HCT116 (cell line): ENCODE results near the gene AFAP1L1. TPM values are rescaled to one million over a fixed set of nuclear protein-coding genes. Genes with fewer than 3 reads are reported as not detected.

Experiments
- ATAC-seq: fragments of 200-7000 bp; cut with Tn5 transposase; 2 replicates; pipeline ENCODE4 v1.9.1; 2020; ENCODE audit warnings: mild to moderate bottlenecking, moderate library complexity
- BruUV-seq: library from RNA; stranded (reverse); fragments of 400-500 nt; replicated peaks from 2 replicates; lab custom pipeline; 2021; lab: Mats Ljungman, UMichigan
- CTCF ChIA-PET: fragments of 300-600 bp; sonication (Branson Sonifier 250); formaldehyde crosslinking; loops from one replicate; lab custom pipeline; 2021; ENCODE audit warnings: antibody characterized with exemption; lab: Charles Lee
- POLR2A ChIA-PET: fragments of 300-600, 350-600 bp; sonication (Branson Sonifier 250); formaldehyde crosslinking; loops from one replicate; lab custom pipeline; 2021; ENCODE audit warnings: antibody characterized with exemption; lab: Charles Lee
- RAD21 ChIA-PET, 2 experiments: fragments of 300-600 bp; sonication (Branson Sonifier 250); formaldehyde crosslinking; loops; one replicate each; lab custom pipeline; 2023; ENCODE audit warnings: low total read pairs in 2 of 2; ENCODE audit not compliant: uncharacterized antibody in 2 of 2, unreplicated experiment in 2 of 2, low non-redundant PET in 1 of 2; lab: Charles Lee
- DNase-seq: peaks from one replicate; pipeline ENCODE4 v3.0.0-alpha.2; 2010; ENCODE audit warnings: low read depth, low spot score
- H2AFZ ChIP-seq: fragments of 200-600 bp; shearing (Covaris generic), sonication (generic); 2 replicates; pipeline ENCODE4 v1.6.1; 2017; ENCODE audit warnings: low read depth, mixed run types, mixed read lengths, antibody characterized with exemption, low read length; ENCODE audit not compliant: poor library complexity, severe bottlenecking
- H3K27ac ChIP-seq: 2 replicates; pipeline ENCODE4 v1.5.1; 2012; ENCODE audit warnings: low read depth, low read length
- H3K27me3 ChIP-seq: fragments of 200-600 bp; sonication (generic); 2 replicates; pipeline ENCODE4 v1.6.1; 2016; ENCODE audit warnings: mixed run types, low read length, mixed read lengths; ENCODE audit not compliant: insufficient read depth
- H3K36me3 ChIP-seq, 2 experiments: fragments of 200-500 bp in 1 of 2; fragments of 200-600 bp in 1 of 2; sonication (Bioruptor generic) in 1 of 2; sonication (generic) in 1 of 2; 2 replicates each; pipeline versions ENCODE4 v1.5.1 to v1.6.1; 2014 to 2016; ENCODE audit warnings: low read length in 2 of 2, inconsistent platforms in 1 of 2, mixed read lengths in 1 of 2, mixed run types in 1 of 2; ENCODE audit not compliant: insufficient read depth in 2 of 2, control insufficient read depth in 1 of 2
- H3K4me1 ChIP-seq, 2 experiments: fragments of 200-600 bp in 1 of 2; sonication (generic) in 1 of 2; 2 replicates each; pipeline versions ENCODE4 v1.5.1 to v1.6.1; 2012 to 2017; ENCODE audit warnings: low read length in 2 of 2, inconsistent platforms in 1 of 2, mild to moderate bottlenecking in 1 of 2, mixed read lengths in 1 of 2, mixed run types in 1 of 2, moderate library complexity in 1 of 2; ENCODE audit not compliant: insufficient read depth in 2 of 2, control insufficient read depth in 1 of 2
- H3K4me2 ChIP-seq: fragments of 200-600 bp; sonication (generic); 2 replicates; pipeline ENCODE4 v1.6.1; 2017; ENCODE audit warnings: mixed run types, low read length, mixed read lengths
- H3K4me3 ChIP-seq, 2 experiments: fragments of 200-600 bp in 1 of 2; sonication (generic) in 1 of 2; replicated peaks in 1 of 2; 2 replicates each; pipeline ENCODE4 v1.5.1; 2011 to 2016; ENCODE audit warnings: low read length in 2 of 2, control low read depth in 1 of 2, low read depth in 1 of 2, mild to moderate bottlenecking in 1 of 2, mixed read lengths in 1 of 2, mixed run types in 1 of 2
- H3K79me2 ChIP-seq: fragments of 200-600 bp; sonication (generic); 2 replicates; pipeline ENCODE4 v1.6.1; 2017; ENCODE audit warnings: mild to moderate bottlenecking, mixed run types, low read length, moderate library complexity, mixed read lengths; ENCODE audit not compliant: insufficient read depth
- H3K9ac ChIP-seq: fragments of 200-600 bp; sonication (generic); 2 replicates; pipeline ENCODE4 v1.6.1; 2016; ENCODE audit warnings: low read length, mixed read lengths
- H3K9me2 ChIP-seq: fragments of 200-600 bp; sonication (generic), shearing (Covaris generic); 2 replicates; pipeline ENCODE4 v1.6.1; 2017; ENCODE audit warnings: mixed run types, mild to moderate bottlenecking, moderate library complexity; ENCODE audit not compliant: insufficient read depth
- H3K9me3 ChIP-seq, 2 experiments: fragments of 200-500 bp in 1 of 2; fragments of 200-600 bp in 1 of 2; sonication (Bioruptor generic) in 1 of 2; sonication (generic) in 1 of 2; 2 replicates each; pipeline ENCODE4 v1.6.1; 2014 to 2017; ENCODE audit warnings: low read length in 2 of 2, mixed read lengths in 2 of 2, inconsistent platforms in 1 of 2, low read depth in 1 of 2, mild to moderate bottlenecking in 1 of 2, mixed run types in 1 of 2, moderate library complexity in 1 of 2; ENCODE audit not compliant: control insufficient read depth in 1 of 2, insufficient read depth in 1 of 2
- H4K20me1 ChIP-seq: fragments of 200-600 bp; sonication (generic), shearing (Covaris generic); 2 replicates; pipeline ENCODE4 v1.6.1; 2017; ENCODE audit warnings: mixed run types, mild to moderate bottlenecking, moderate library complexity; ENCODE audit not compliant: insufficient read depth
- CEBPB ChIP-seq: IDR thresholded peaks from 2 replicates; pipeline ENCODE4 v1.6.1; 2012; ENCODE audit warnings: low read depth
- FOSL1 ChIP-seq: IDR thresholded peaks from 2 replicates; pipeline ENCODE4 v1.6.1; 2012; ENCODE audit warnings: low read depth
- RAD21 ChIP-seq: IDR thresholded peaks from 2 replicates; pipeline ENCODE4 v1.6.1; 2012; ENCODE audit warnings: low read depth, mild to moderate bottlenecking
- SP1 ChIP-seq: IDR thresholded peaks from 2 replicates; pipeline ENCODE4 v1.6.1; 2012; ENCODE audit warnings: low read depth
- intact Hi-C: fragments of 100-400 bp; cut with micrococcal nuclease; formaldehyde crosslinking; loops from 2 replicates; pipeline ENCODE4 v1.10.0; 2022
- total RNA-seq: library from RNA; stranded (reverse); gene quantifications from one replicate; pipeline ENCODE4 v1.2.1, GENCODE V29; 2021; ENCODE audit not compliant: unreplicated experiment
- TF ChIP-seq, protein P1 (sequence below): IDR thresholded peaks from 2 replicates; pipeline ENCODE4 v1.6.1; 2012

The AFAP1L1 gene
- total RNA-seq, 1 experiment from 2014 or later, result 4.3 TPM

DNA sequence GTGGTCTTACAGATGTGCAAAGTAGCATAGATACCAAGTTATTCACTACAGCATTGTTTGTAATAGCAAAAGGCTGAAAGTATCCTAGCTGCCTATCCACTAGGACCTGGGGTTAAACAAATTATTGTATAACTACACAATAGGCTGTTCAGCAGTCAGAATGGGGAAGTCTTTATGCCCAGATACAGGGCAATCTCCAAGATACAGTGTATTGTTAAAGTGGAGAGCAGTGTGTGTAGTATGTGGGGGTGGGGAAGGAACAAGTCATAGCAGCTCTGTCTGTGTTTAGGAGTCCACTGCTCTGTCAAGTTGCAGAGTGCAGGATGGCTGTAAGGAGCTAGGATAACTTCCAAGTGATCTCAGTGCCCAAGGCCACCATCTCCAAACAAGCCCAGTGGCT is 91.7 kb downstream of the AFAP1L1 start:
- intact Hi-C loops, result no loop called here
- no peaks in the 10 kb centered on the region for H3K27me3 ChIP-seq
- no peaks in the 10 kb centered on the region for H3K9me3 ChIP-seq
- peaks cover 2% of the 10 kb centered on the region; the same call in 1 of the 2 replicates for H3K79me2 ChIP-seq
- no peak for DNase-seq
- no peaks in the 10 kb centered on the region for H3K9me2 ChIP-seq
- H3K4me3 ChIP-seq, result no peak overlapping the region
- no peaks in the 10 kb centered on the region for H3K36me3 ChIP-seq
- BruUV-seq, result no TSS peak
- no peak overlapping the region for H3K9ac ChIP-seq
- ATAC-seq, result no peak
- ChIA-PET POLR2A (no interaction called here), CTCF (no interaction called here), RAD21 (no interaction called here)
- H3K4me1 ChIP-seq, result peaks cover 4 to 18% of the 10 kb centered on the region in 2 experiments; a peak in 3 of 4 replicates
- H2AFZ ChIP-seq, result no peak overlapping the region
- no peak for TF ChIP-seq RAD21
- H3K27ac ChIP-seq, result no peak overlapping the region
- H4K20me1 ChIP-seq, result no peaks in the 10 kb centered on the region
- H3K4me2 ChIP-seq, result no peak overlapping the region

DNA sequence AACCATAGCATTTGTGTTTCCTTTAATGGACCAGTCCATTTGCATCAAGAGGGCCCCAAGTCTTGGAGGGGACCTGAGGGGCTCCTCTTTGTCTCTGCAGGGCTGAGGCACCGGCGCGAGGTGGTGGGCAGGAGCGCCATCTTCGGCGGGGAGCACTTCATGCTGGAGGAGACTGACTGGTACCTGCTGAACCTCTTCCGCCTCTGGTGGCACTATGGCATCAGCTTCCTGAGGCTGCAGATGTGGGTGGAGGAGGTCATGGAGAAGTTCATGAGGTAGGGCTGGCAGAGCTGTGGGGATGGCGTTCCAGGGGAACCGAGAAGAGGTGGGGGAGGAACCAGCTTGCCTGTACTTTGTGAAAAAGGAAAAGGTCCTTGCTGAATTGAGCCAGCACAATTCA is 92.3 kb downstream of the AFAP1L1 start:
- TF ChIP-seq FOSL1 (no peak), CEBPB (no peak), SP1 (no peak)
- TF ChIP-seq, protein P1, sequence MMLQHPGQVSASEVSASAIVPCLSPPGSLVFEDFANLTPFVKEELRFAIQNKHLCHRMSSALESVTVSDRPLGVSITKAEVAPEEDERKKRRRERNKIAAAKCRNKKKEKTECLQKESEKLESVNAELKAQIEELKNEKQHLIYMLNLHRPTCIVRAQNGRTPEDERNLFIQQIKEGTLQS, result no peak
- H3K4me1 ChIP-seq, result peaks cover 4 to 13% of the 10 kb centered on the region in 2 experiments; a peak in 3 of 4 replicates
- POLR2A ChIA-PET, result no interaction called here
- H3K9me3 ChIP-seq, result no peaks in the 10 kb centered on the region
- H3K36me3 ChIP-seq, result no peaks in the 10 kb centered on the region
- ATAC-seq (no peak), DNase-seq (no peak)
- no peak overlapping the region for H3K9ac ChIP-seq
- no peak overlapping the region for H3K4me2 ChIP-seq
- H3K79me2 ChIP-seq, result no peaks in the 10 kb centered on the region
- H3K27me3 ChIP-seq, result no peaks in the 10 kb centered on the region
- no TSS peak for BruUV-seq
- H3K9me2 ChIP-seq, result no peaks in the 10 kb centered on the region
- CTCF ChIA-PET, result no interaction called here
- H3K4me3 ChIP-seq, result no peak overlapping the region
- no peaks in the 10 kb centered on the region for H4K20me1 ChIP-seq
- no peak overlapping the region for H2AFZ ChIP-seq
- RAD21 ChIA-PET, result no interaction called here
- H3K27ac ChIP-seq, result no peak overlapping the region
- intact Hi-C loops, result no loop called here
